HTERT RPE-1 (cell line): Measurements from ENCODE around the gene RBM22.
"Not testable (repeated sequence)": the region's sequence is repeated elsewhere in the genome, so short reads cannot be mapped to it uniquely, and the experiment has no call there.

ENCODE experiments used
- in situ Hi-C: fragments of 300-500 bp; cut with MboI; formaldehyde crosslinking; loops from 4 replicates; pipeline ENCODE4 v1.14.3; 2020; ENCODE audit warnings: low sequenced_read_pairs

RBM22 gene

GRCh38 chr5:150700594-150701377, at the start of gene RBM22:
Gene RBM22 (minus strand): TSS chr5:150701062. CDS start chr5:150700985, 77 bp downstream.
- in situ Hi-C loops: no loop called here

GRCh38 chr5:150750469-150750868, 49.6 kb upstream of the RBM22 start:
- in situ Hi-C loops: no loop called here

- in situ Hi-C loops: not testable (repeated sequence)
These were observed 42.3 kb upstream of the RBM22 start for GRCh38 chr5:150743142-150743488.

DNA sequence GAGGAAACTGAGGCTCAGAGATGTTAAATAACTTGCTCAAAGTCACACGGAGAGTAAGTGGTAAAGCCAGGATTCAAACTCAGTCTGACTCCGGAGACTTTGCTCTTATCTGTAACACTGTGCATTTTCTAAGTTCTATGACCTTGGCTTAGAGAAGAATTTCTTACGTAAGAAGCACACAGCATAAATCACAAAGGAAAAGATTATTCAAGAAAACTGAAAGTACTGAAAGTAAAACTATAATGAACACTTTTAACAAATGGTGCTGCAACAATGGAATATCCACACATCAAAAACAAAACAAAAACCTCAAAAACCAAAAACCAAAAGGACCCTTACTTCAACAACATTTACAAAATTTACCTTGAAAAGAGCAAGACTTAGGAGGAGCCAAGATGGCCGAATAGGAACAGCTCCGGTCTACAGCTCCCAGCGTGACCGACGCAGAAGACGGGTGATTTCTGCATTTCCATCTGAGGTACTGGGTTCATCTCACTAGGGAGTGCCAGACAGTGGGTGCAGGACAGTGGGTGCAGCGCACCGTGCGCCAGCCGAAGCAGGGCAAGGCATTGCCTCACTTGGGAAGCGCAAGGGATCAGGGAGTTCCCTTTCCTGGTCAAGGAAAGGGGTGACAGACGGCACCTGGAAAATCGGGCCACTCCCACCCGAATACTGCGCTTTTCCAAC, 41.7 kb upstream of the RBM22 start:
- in situ Hi-C loops: not testable (repeated sequence)

DNA sequence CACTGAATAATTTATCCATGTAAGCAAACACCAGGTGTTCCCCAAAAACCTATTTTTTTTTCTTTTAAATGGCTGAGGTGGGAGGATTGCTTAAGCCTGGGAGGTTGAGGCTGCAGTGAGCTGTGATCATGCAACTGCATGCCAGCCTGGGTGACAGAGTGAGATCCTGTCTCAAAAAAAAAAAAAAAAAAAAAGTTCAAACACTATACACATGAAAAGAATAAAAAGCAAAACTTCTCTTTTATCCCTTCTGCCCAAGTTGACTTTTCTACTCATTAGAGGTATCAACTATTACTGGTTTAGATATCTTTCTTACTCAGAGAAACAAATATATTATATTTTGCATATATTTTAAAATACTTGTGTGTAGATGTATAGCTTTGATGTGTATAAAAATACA, 40.1 kb upstream of the RBM22 start:
- in situ Hi-C loops: no loop called here

DNA sequence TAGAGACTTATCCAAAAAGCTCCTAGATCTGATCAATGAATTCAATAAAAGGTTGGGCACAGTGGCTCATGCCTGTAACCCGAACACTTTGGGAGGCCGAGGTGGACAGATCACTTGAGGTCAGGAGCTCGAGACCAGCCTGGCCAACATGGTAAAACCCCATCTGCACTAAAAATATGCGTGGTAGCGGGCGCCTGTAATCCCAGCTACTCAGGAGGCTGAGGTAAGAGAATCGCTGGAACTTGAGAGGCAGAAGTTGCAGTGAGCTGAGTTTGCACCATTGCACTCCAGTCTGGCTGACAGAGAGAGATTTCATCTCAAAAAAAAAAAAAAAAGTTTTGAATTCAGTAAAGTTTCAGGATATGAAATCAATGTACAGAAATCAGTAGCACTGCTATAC, 38.0 kb upstream of the RBM22 start:
- in situ Hi-C loops: no loop called here

DNA sequence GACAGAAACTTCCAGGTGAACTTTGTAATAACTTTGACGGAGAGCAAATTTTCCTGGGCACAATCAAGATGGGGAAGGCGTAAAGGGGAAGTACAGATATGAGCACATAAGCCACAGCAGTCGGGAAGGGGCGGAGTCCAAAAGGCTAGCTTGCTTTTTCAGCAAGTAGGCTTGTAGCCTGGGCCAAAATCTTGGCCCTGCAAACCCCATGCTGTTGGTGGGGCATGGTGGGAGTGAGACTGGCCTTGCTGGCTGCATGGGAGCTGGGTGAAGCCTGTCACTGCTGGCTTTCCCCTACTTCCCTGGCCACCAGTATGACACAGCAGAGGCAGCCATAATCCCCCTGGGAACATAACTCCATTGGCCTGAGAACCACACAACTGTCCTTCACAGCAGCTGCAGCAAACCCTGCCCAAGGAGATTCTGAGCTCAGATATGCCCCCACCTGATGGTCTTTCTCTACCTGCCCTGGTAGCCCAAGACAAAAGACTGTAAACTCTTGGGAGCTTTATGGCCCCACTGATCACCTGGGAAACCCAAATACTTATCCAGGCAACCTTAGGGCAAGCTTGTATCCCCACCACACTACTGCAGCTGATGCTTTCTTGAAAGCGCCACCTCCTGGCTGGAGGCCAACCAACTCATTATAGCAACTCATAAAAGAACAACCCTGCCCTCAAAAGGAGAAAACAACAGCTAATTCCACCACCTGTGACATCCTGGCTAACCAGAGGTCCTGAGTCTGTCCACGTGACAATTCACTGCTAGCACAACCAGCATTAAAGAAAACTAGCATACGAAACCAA, 33.9 kb upstream of the RBM22 start:
- in situ Hi-C loops: no loop called here

GRCh38 chr5:150731669-150732242, 30.9 kb upstream of the RBM22 start:
- in situ Hi-C loops: no loop called here

DNA sequence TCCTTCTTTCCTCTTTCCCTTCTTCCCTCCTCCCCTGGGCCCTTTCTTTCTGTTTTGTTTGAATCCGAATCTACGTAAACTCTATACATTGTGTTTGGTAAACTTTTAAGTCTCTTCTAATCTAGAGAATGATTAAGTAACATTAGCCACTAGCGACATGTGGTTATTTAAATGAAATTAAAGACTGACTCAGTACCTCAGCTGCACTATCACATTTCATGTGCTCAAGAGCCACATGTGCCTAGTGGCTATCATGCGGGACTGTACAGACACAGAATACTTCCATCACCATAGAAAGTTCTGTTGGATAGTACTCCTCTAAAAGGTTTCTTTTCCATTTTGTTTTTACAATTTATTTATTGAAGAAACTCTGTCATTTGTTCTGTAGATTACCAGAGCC, 29.0 kb upstream of the RBM22 start:
- in situ Hi-C loops: no loop called here

GRCh38 chr5:150723845-150724244, 23.0 kb upstream of the RBM22 start:
- in situ Hi-C loops: no loop called here

GRCh38 chr5:150710165-150710564, 9.3 kb upstream of the RBM22 start:
- in situ Hi-C loops: no loop called here

GRCh38 chr5:150706776-150707390, 6.0 kb upstream of the RBM22 start:
- in situ Hi-C loops: no loop called here

DNA sequence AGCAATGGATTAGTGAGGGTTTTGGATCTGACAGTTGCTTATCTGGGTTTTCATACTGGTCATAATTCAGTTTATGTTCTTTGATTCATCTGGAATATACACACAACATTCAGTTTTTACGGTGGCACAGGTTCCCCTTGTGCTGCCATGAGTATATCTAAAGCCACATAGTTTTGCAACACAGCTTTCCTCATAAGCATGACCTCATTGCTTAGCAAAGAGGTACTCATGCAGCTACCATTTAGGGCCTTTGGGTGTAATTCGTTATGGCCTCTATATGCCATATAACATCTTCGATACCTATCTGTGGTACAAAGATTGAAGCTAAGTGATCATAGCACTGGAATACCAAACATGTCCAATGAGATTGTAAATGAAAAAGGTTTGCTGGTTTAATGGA, 2.9 kb upstream of the RBM22 start:
- in situ Hi-C loops: no loop called here

DNA sequence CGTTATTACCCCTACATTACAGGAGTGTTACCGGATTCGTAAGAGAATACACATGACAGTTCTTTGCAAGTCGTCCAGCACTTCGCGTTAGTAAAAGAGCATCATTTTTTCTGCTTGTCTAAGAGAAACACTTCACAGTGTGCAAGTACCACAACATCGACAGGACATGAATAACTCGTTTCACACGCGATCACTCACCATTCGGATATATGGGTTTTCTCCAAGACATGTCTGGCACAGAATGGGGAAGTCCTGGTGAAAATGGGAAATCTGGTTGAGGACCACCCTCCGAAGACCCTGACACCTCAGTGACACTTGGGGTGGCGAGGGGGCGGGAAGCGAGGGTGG, 642 bp downstream of the RBM22 start:
- in situ Hi-C loops: no loop called here

DNA sequence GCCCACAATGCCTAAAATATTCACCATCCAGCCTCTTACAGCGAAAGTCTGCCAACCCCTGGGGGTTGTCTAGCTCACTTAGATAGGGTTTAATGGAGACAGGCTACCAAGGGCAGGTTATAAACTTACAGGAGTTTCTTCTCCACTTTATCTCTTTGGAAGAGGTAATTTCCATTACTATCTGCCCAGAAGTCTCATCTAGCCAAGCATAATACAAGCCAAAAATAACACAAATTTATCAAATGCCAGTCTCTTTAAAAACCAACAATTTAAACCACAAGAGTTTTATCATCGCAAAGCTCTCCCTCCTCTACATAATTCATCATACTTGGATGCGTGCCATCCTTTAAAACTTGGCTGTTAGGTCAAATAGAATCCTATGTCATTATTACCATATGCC, 6.2 kb downstream of the RBM22 start:
- in situ Hi-C loops: no loop called here

DNA sequence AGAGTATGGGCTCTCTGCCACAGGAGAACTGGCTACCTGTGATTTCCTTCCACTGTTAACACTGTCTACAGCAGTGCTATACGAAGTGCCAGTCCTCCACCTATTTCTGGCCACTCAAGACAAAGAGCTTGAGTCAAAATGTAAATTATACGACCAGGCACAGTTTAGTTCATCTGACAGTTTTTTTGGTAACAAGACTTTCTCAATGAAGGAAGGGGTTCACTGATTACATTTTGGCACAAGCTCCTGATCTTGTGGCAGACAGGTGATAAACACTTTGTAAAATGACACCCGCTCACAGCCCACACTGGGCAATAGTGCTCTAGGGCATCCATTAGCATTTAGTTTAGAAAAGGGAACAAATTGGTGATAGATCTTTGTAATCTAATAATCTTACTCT, 8.6 kb downstream of the RBM22 start:
- in situ Hi-C loops: no loop called here

DNA sequence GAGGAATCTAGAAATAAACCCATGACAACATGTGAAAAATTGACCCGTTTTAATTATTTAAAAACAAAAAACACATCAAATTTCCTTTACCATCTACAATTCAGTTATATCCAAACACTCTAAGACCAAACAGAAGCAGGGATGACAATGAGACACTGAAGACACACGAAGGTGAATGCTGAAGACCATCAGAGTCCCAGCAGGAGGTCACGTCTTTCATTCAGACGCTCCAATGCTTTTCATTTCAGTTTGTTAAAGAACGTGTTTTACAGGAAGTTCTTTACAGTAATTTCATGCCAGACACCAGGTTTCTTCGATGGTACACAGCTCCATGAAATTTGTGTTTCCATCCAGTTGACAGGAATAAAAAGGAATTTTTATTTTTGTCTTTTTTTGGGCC, 10.1 kb downstream of the RBM22 start:
- in situ Hi-C loops: no loop called here

GRCh38 chr5:150689120-150689519, 11.7 kb downstream of the RBM22 start:
- in situ Hi-C loops: no loop called here

- in situ Hi-C loops: no loop called here
These were observed 24.3 kb downstream of the RBM22 start for GRCh38 chr5:150676578-150676977.

- in situ Hi-C loops: no loop called here
These were observed 25.8 kb downstream of the RBM22 start for GRCh38 chr5:150675069-150675468.

GRCh38 chr5:150674341-150674821, 26.5 kb downstream of the RBM22 start:
- in situ Hi-C loops: no loop called here
